ENCODE results near the gene LCE3A.

The LCE3A gene

GRCh38 chr1:152623203-152623844 lies 421 bp upstream of the LCE3A start:
- DNase-seq (ENCODE audit: low spot score), result peak; percentile 70
- in situ Hi-C loops (cut with MboI; ENCODE audit: low sequenced_read_pairs, unreplicated experiment), result no loop called here
- peak; percentile 34 for TF ChIP-seq CTCF (IDR thresholded peaks at IDR 0.05; ENCODE audit: borderline replicate concordance, control extremely low read depth, extremely low read depth, insufficient read depth, missing control alignments)

- no peak for TF ChIP-seq CTCF (IDR thresholded peaks at IDR 0.05; ENCODE audit: borderline replicate concordance, control extremely low read depth, extremely low read depth, insufficient read depth, missing control alignments)
- in situ Hi-C loops (cut with MboI; ENCODE audit: low sequenced_read_pairs, unreplicated experiment), result no loop called here
- DNase-seq (ENCODE audit: low spot score), result no peak
Measured at GRCh38 chr1:152621993-152622392, 910 bp downstream of the LCE3A start.

- TF ChIP-seq CTCF (IDR thresholded peaks at IDR 0.05; ENCODE audit: borderline replicate concordance, control extremely low read depth, extremely low read depth, insufficient read depth, missing control alignments), result no peak
- no peak for DNase-seq (ENCODE audit: low spot score)
- in situ Hi-C loops (cut with MboI; ENCODE audit: low sequenced_read_pairs, unreplicated experiment), result no loop called here
Measured at GRCh38 chr1:152613511-152613910, 9.4 kb downstream of the LCE3A start, which contains the start of gene LCE3B. Gene LCE3B (plus strand): TSS chr1:152613811. CDS start chr1:152613811, 0 bp downstream.

GRCh38 chr1:152599934-152600333 lies 23.0 kb downstream of the LCE3A start, which contains the start of gene LCE3C:
Gene LCE3C (plus strand): TSS chr1:152600234. CDS start chr1:152600732, 498 bp downstream.
- in situ Hi-C loops (cut with MboI; ENCODE audit: low sequenced_read_pairs, unreplicated experiment), result no loop called here
- DNase-seq (ENCODE audit: low spot score), result no peak
- TF ChIP-seq CTCF (IDR thresholded peaks at IDR 0.05; ENCODE audit: borderline replicate concordance, control extremely low read depth, extremely low read depth, insufficient read depth, missing control alignments), result no peak

- in situ Hi-C loops (cut with MboI; ENCODE audit: low sequenced_read_pairs, unreplicated experiment), result no loop called here
- TF ChIP-seq CTCF (IDR thresholded peaks at IDR 0.05; ENCODE audit: borderline replicate concordance, control extremely low read depth, extremely low read depth, insufficient read depth, missing control alignments), result no peak
- DNase-seq (ENCODE audit: low spot score), result no peak
Measured at GRCh38 chr1:152596986-152597385, 25.9 kb downstream of the LCE3A start.

- in situ Hi-C loops (cut with MboI; ENCODE audit: low sequenced_read_pairs, unreplicated experiment), result no loop called here
- no peak for DNase-seq (ENCODE audit: low spot score)
- TF ChIP-seq CTCF (IDR thresholded peaks at IDR 0.05; ENCODE audit: borderline replicate concordance, control extremely low read depth, extremely low read depth, insufficient read depth, missing control alignments), result no peak
Measured at GRCh38 chr1:152585586-152585985, 37.3 kb downstream of the LCE3A start.

All from GM13976 (cell line).